PC-3 (cell line): ENCODE measurements around the gene UQCR11. TPM values are rescaled to one million over a fixed set of nuclear protein-coding genes. Genes with fewer than 3 reads are reported as not detected.
A peak's percentile ranks its signal among the peaks of the same experiment; 100 is the strongest.

Experiments used
- ATAC-seq: fragments of 200-7000 bp; cut with Tn5 transposase; 2 replicates; pipeline ENCODE4 v1.9.1; 2020; ENCODE audit warnings: mild to moderate bottlenecking, moderate library complexity
- BruUV-seq: library from RNA; stranded (reverse); fragments of 400-500 nt; replicated peaks from 2 replicates; lab custom pipeline; 2021; lab: Mats Ljungman, UMichigan
- CTCF ChIA-PET: fragments of 300-600 bp; sonication (Branson Sonifier 250); formaldehyde crosslinking; loops from one replicate; lab custom pipeline; 2022; ENCODE audit warnings: antibody characterized with exemption; lab: Charles Lee
- POLR2A ChIA-PET: fragments of 300-600 bp; sonication (Branson Sonifier 250); formaldehyde crosslinking; loops from one replicate; lab custom pipeline; 2022; ENCODE audit warnings: antibody characterized with exemption; ENCODE audit not compliant: unreplicated experiment; lab: Charles Lee
- DNase-seq: peaks from one replicate; pipeline ENCODE4 v3.0.0-alpha.2; 2015
- H2AFZ ChIP-seq: fragments of 300-600 bp; sonication (generic); 2 replicates; pipeline ENCODE4 v1.6.0; 2016; ENCODE audit warnings: antibody characterized with exemption, low read length
- H3F3A ChIP-seq: fragments of 300-600 bp; sonication (generic); one replicate; pipeline ENCODE4 v1.6.0; 2017; ENCODE audit warnings: antibody characterized with exemption, low read length, control low read depth, mild to moderate bottlenecking; ENCODE audit not compliant: unreplicated experiment
- H3K27ac ChIP-seq: fragments of 300-600 bp; sonication (generic); 2 replicates; pipeline ENCODE4 v1.5.1; 2016; ENCODE audit warnings: mild to moderate bottlenecking, low read length
- H3K27me3 ChIP-seq: fragments of 300-600 bp; sonication (generic); 2 replicates; pipeline ENCODE4 v1.6.1; 2016; ENCODE audit warnings: low read length, mixed read lengths
- H3K36me3 ChIP-seq: fragments of 300-600 bp; sonication (generic); 2 replicates; pipeline ENCODE4 v1.6.1; 2016; ENCODE audit warnings: low read depth, mixed run types, low read length, mixed read lengths
- H3K4me1 ChIP-seq: fragments of 300-600 bp; sonication (generic); 2 replicates; pipeline ENCODE4 v1.5.1; 2016; ENCODE audit warnings: low read length; ENCODE audit not compliant: insufficient read depth
- H3K4me2 ChIP-seq: fragments of 300-600 bp; sonication (generic); 2 replicates; pipeline ENCODE4 v1.6.0; 2016; ENCODE audit warnings: low read length
- H3K4me3 ChIP-seq: fragments of 300-600 bp; sonication (generic); 2 replicates; pipeline ENCODE4 v1.5.1; 2016; ENCODE audit warnings: mild to moderate bottlenecking, low read length, mixed read lengths
- H3K79me2 ChIP-seq: fragments of 300-600 bp; sonication (generic); 2 replicates; pipeline ENCODE4 v1.6.1; 2017; ENCODE audit warnings: low read length, mixed read lengths
- H3K9ac ChIP-seq: fragments of 300-600 bp; sonication (generic); 2 replicates; pipeline ENCODE4 v1.6.0; 2016; ENCODE audit warnings: mild to moderate bottlenecking, low read length
- H3K9me2 ChIP-seq: fragments of 300-600 bp; sonication (generic); replicated peaks from 2 replicates; pipeline ENCODE4 v1.6.1; 2016; ENCODE audit warnings: mixed run types, low read length, mixed read lengths
- H3K9me3 ChIP-seq: fragments of 300-600 bp; sonication (generic); 2 replicates; pipeline ENCODE4 v1.6.1; 2016; ENCODE audit warnings: low read length, mixed read lengths
- H4K20me1 ChIP-seq: fragments of 300-600 bp; sonication (generic); 2 replicates; pipeline ENCODE4 v1.6.1; 2016; ENCODE audit warnings: low read length, mixed read lengths
- EZH2 ChIP-seq: fragments of 300-600 bp; sonication (generic); IDR thresholded peaks from one replicate; pipeline ENCODE4 v1.6.1; 2017; ENCODE audit warnings: antibody characterized with exemption, mild to moderate bottlenecking, low read length; ENCODE audit not compliant: unreplicated experiment
- EZH2phosphoT487 ChIP-seq: fragments of 300-600 bp; sonication (generic); IDR thresholded peaks from 2 replicates; pipeline ENCODE4 v1.6.1; 2018; ENCODE audit warnings: mild to moderate bottlenecking, antibody characterized with exemption, low read length, borderline replicate concordance
- intact Hi-C: fragments of 100-400 bp; cut with micrococcal nuclease; formaldehyde crosslinking; loops from 2 replicates; pipeline ENCODE4 v1.9.0; 2023
- total RNA-seq: library from RNA; depleted of rRNA; stranded (reverse); fragments of >200 nt; gene quantifications from 2 replicates; pipeline ENCODE4 v1.2.3, GENCODE V29; 2014
- TF ChIP-seq, protein P1 (sequence below): fragments of 300-600 bp; sonication (generic); conservative IDR thresholded peaks from 2 replicates; pipeline ENCODE4 v1.5.1; 2017; ENCODE audit warnings: antibody characterized with exemption, low read depth, mild to moderate bottlenecking, low read length

UQCR11 gene
- total RNA-seq, 1 experiment from 2014 or later: 148 TPM

DNA sequence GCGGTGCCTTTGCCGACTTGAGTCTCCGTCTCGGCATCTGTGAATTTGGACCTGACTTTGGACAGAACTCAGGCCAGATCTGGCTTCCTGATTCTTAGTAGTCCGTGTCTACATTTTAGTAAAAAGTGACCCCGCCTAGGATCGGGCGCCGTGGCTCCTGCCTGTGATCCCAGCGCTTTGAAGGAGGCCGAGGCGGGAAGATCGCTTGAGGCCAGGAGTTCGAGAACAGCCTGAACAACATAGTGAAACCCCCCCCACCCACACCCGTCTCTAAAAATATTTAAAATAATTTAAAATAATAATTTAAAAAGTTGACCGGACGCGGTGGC lies 48.0 kb upstream of the UQCR11 start:
- Histone ChIP-seq H3K9ac (peak overlapping the region; percentile 99), H3K4me1 (no peaks in the 10 kb centered on the region; the same call in 1 of the 2 replicates), H4K20me1 (no peaks in the 10 kb centered on the region), H3K9me3 (no peaks in the 10 kb centered on the region), H3K9me2 (no peaks in the 10 kb centered on the region), H3K79me2 (peaks cover 29% of the 10 kb centered on the region), H3K4me2 (peak overlapping the region; percentile 84), H3K4me3 (peak overlapping the region; percentile 80), H3F3A (no peaks in the 10 kb centered on the region), H3K27me3 (no peaks in the 10 kb centered on the region), H3K27ac (no peak overlapping the region; the same call in 1 of the 2 replicates), H2AFZ (peak overlapping the region; percentile 95), H3K36me3 (0 out of 2 replicates have a peak, but pooled peaks cover 5% of the 10 kb centered on the region)
- no peak for DNase-seq
- BruUV-seq: TSS peak; percentile 98
- ATAC-seq: no peak; the same call in 1 of the 2 replicates
- POLR2A ChIA-PET: interaction anchor here (0.6 kb wide), 1 partner anchor 60 kb away, joined by 5 read pairs; the partner anchor contains the start of gene MBD3
- no peak for TF ChIP-seq EZH2phosphoT487
- TF ChIP-seq, protein P1, sequence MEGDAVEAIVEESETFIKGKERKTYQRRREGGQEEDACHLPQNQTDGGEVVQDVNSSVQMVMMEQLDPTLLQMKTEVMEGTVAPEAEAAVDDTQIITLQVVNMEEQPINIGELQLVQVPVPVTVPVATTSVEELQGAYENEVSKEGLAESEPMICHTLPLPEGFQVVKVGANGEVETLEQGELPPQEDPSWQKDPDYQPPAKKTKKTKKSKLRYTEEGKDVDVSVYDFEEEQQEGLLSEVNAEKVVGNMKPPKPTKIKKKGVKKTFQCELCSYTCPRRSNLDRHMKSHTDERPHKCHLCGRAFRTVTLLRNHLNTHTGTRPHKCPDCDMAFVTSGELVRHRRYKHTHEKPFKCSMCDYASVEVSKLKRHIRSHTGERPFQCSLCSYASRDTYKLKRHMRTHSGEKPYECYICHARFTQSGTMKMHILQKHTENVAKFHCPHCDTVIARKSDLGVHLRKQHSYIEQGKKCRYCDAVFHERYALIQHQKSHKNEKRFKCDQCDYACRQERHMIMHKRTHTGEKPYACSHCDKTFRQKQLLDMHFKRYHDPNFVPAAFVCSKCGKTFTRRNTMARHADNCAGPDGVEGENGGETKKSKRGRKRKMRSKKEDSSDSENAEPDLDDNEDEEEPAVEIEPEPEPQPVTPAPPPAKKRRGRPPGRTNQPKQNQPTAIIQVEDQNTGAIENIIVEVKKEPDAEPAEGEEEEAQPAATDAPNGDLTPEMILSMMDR: no peak
- no peak for TF ChIP-seq EZH2
- intact Hi-C loops: loop anchor here (5.0 to 10.0 kb wide), 2 partner anchors 46 to 108 kb away; partner anchors contain the start of gene UQCR11
- CTCF ChIA-PET: no interaction called here

DNA sequence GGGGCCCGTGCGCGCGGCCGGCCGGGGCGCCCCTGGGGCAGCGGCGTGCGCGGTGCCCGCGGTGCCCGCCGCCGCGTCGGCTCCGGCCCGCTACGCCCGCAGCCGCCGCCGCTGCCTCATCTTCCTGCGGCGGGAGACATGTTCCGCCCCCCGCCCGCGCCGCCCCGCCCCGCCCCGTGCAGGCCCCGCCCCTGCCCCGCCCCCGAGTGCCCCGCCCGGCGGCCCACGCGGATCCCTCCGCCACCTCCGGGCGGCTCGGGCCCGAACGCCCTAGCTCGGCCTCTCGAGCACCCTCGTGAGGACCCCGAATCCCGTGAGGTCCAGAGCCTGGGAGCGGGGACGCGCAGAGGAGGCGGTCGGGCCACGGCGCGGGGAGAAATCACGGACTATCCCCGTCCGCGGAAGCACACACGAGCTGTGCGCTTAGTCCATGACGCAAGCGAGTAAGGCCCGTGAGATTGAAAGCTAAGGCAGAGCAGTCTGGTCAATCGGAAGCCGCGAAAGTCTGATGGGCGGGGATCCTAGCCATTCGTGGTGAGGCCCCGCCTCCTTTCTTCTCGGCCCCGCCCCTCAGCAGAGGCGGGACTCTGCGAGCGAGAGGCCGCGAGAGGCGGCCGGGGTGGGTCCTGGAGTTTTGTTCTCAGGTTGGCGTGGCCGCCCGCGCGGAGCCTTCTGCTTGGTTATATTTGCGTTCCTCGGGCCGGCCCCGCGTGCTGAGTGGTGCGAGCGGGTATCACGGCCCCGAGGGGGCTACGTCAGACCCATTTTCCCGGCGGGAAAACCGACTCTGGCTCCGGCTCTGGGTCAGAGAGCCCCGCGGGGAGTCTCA lies 47.4 kb upstream of the UQCR11 start, which contains the start of gene TCF3:
TSS of gene TCF3 (minus strand) at position 145 of the 829 bp plus-strand sequence. CDS start 2,367 bp downstream, outside the sequence.
- no peaks in the 10 kb centered on the region for H4K20me1 ChIP-seq
- ATAC-seq (peak; percentile 93), DNase-seq (peak; percentile 96)
- CTCF ChIA-PET: no interaction called here
- intact Hi-C loops: loop anchor here (5.0 to 10.0 kb wide), 2 partner anchors 45 to 108 kb away; partner anchors contain the start of gene UQCR11
- no peaks in the 10 kb centered on the region for H3F3A ChIP-seq
- 0 out of 2 replicates have a peak, but pooled peaks cover 5% of the 10 kb centered on the region for H3K36me3 ChIP-seq
- H3K4me1 ChIP-seq: no peaks in the 10 kb centered on the region
- no peaks in the 10 kb centered on the region for H3K9me3 ChIP-seq
- no peaks in the 10 kb centered on the region for H3K27me3 ChIP-seq
- H3K79me2 ChIP-seq: peaks cover 29% of the 10 kb centered on the region
- H3K9me2 ChIP-seq: no peaks in the 10 kb centered on the region
- H3K27ac ChIP-seq: peak within 1 kb of the TSS; percentile 92
- peak within 1 kb of the TSS; percentile 94 for H3K4me2 ChIP-seq
- POLR2A ChIA-PET: interaction anchor here (0.6 kb wide), 1 partner anchor 60 kb away, joined by 5 read pairs; the partner anchor contains the start of gene MBD3
- peak within 1 kb of the TSS; percentile 99 for H3K9ac ChIP-seq
- TF ChIP-seq, protein P1: no peak
- TF ChIP-seq EZH2phosphoT487 (no peak), EZH2 (no peak)
- no TSS peak for BruUV-seq
- peak within 1 kb of the TSS; percentile 95 for H2AFZ ChIP-seq
- peak within 1 kb of the TSS; percentile 80 for H3K4me3 ChIP-seq
